IMR-90 (cell line): ENCODE measurements around the gene GPR15LG. TPM values are rescaled to one million over a fixed set of nuclear protein-coding genes. Genes with fewer than 3 reads are reported as not detected.

Experiments used
- ATAC-seq: fragments of 200-7000 bp; cut with Tn5 transposase; 2 replicates; pipeline ENCODE4 v1.9.1; 2020; ENCODE audit warnings: low read depth, mild to moderate bottlenecking, moderate library complexity
- BruUV-seq: library from RNA; stranded (reverse); fragments of 400-500 nt; replicated peaks from 2 replicates; lab custom pipeline; 2021; lab: Mats Ljungman, UMichigan
- CTCF ChIA-PET: fragments of 300-600 bp; formaldehyde crosslinking; extraction: SDS; loops from one replicate; lab custom pipeline; 2021; ENCODE audit warnings: antibody characterized with exemption; lab: Yijun Ruan, JAX
- POLR2A ChIA-PET: fragments of 300-600 bp; sonication (Branson Sonifier 250); formaldehyde crosslinking; loops from one replicate; lab custom pipeline; 2022; ENCODE audit warnings: antibody characterized with exemption; ENCODE audit not compliant: unreplicated experiment; lab: Charles Lee
- DNase-seq: peaks from one replicate; pipeline ENCODE4 v3.0.0; 2013
- H2AFZ ChIP-seq: replicated peaks from 2 replicates; pipeline ENCODE3; 2013; ENCODE audit warnings: low read length, mild to moderate bottlenecking; ENCODE audit not compliant: poor library complexity
- H2AK5ac ChIP-seq: 2 replicates; pipeline ENCODE4 v1.6.1; 2013; ENCODE audit warnings: low read depth, low read length, inconsistent platforms
- H2AK9ac ChIP-seq: replicated peaks from 2 replicates; pipeline ENCODE3; 2013; ENCODE audit warnings: mild to moderate bottlenecking, low read depth, low read length, moderate library complexity; ENCODE audit not compliant: poor library complexity
- H2BK120ac ChIP-seq: 2 replicates; pipeline ENCODE4 v1.6.1; 2013; ENCODE audit warnings: low read depth, low read length, inconsistent platforms
- H2BK15ac ChIP-seq: 3 replicates; pipeline ENCODE4 v1.6.1; 2013; ENCODE audit warnings: low read depth, low read length, inconsistent platforms
- H2BK20ac ChIP-seq: 2 replicates; pipeline ENCODE4 v1.6.1; 2013; ENCODE audit warnings: low read depth, mild to moderate bottlenecking, inconsistent platforms, low read length, moderate library complexity
- H2BK5ac ChIP-seq: 2 replicates; pipeline ENCODE4 v1.6.1; 2013; ENCODE audit warnings: mild to moderate bottlenecking, low read depth, low read length, inconsistent platforms; ENCODE audit not compliant: poor library complexity, severe bottlenecking
- H3K14ac ChIP-seq: replicated peaks from 2 replicates; pipeline ENCODE4 v1.6.1; 2013; ENCODE audit warnings: low read depth, low read length, inconsistent platforms
- H3K18ac ChIP-seq: 2 replicates; pipeline ENCODE4 v1.6.1; 2013; ENCODE audit warnings: low read depth, low read length, control low read depth
- H3K23ac ChIP-seq: 2 replicates; pipeline ENCODE4 v1.6.1; 2013; ENCODE audit warnings: low read depth, low read length, inconsistent platforms
- H3K27ac ChIP-seq: 2 replicates; pipeline ENCODE4 v1.5.1; 2013; ENCODE audit warnings: mild to moderate bottlenecking, control low read depth, low read length; ENCODE audit not compliant: insufficient read depth
- H3K27me3 ChIP-seq: 2 replicates; pipeline ENCODE4 v1.6.1; 2013; ENCODE audit warnings: low read length; ENCODE audit not compliant: control insufficient read depth, insufficient read depth
- H3K36me3 ChIP-seq: 2 replicates; pipeline ENCODE4 v1.6.1; 2013; ENCODE audit warnings: low read length, mixed read lengths; ENCODE audit not compliant: control insufficient read depth, insufficient read depth
- H3K4ac ChIP-seq: 2 replicates; pipeline ENCODE4 v1.6.1; 2013; ENCODE audit warnings: low read depth, low read length, inconsistent platforms
- H3K4me1 ChIP-seq: 2 replicates; pipeline ENCODE4 v1.6.1; 2013; ENCODE audit warnings: low read length, mixed read lengths; ENCODE audit not compliant: control insufficient read depth, insufficient read depth
- H3K4me2 ChIP-seq: 2 replicates; pipeline ENCODE4 v1.6.1; 2013; ENCODE audit warnings: low read depth, mild to moderate bottlenecking, control low read depth, low read length, moderate library complexity
- H3K4me3 ChIP-seq: 2 replicates; pipeline ENCODE4 v1.5.1; 2013; ENCODE audit warnings: low read depth, mild to moderate bottlenecking, control low read depth, low read length, moderate library complexity; ENCODE audit not compliant: insufficient read depth
- H3K56ac ChIP-seq: 2 replicates; pipeline ENCODE4 v1.6.1; 2013; ENCODE audit warnings: low read length, inconsistent platforms; ENCODE audit not compliant: insufficient read depth; ENCODE audit errors: extremely low read depth
- H3K79me1 ChIP-seq, 2 experiments: 2 replicates each; pipeline ENCODE4 v1.6.1; 2013; ENCODE audit warnings: low read length in 2 of 2, inconsistent platforms in 1 of 2, low read depth in 1 of 2
- H3K9ac ChIP-seq: 2 replicates; pipeline ENCODE4 v1.6.1; 2013; ENCODE audit warnings: low read depth, low read length, control low read depth
- H3K9me1 ChIP-seq: 2 replicates; pipeline ENCODE4 v1.6.1; 2013; ENCODE audit warnings: low read length, inconsistent platforms; ENCODE audit not compliant: insufficient read depth
- H3K9me3 ChIP-seq: 2 replicates; pipeline ENCODE4 v1.6.1; 2013; ENCODE audit warnings: low read length; ENCODE audit not compliant: control insufficient read depth, insufficient read depth
- H4K20me1 ChIP-seq: 2 replicates; pipeline ENCODE4 v1.6.1; 2013; ENCODE audit warnings: low read length, inconsistent platforms; ENCODE audit not compliant: insufficient read depth
- H4K5ac ChIP-seq: 2 replicates; pipeline ENCODE4 v1.6.1; 2013; ENCODE audit warnings: mild to moderate bottlenecking, low read depth, low read length, control low read depth
- H4K8ac ChIP-seq, 2 experiments: 2 replicates each; pipeline ENCODE4 v1.6.1; 2013; ENCODE audit warnings: low read depth in 2 of 2, low read length in 2 of 2, control low read depth in 1 of 2, inconsistent platforms in 1 of 2
- H4K91ac ChIP-seq: 2 replicates; pipeline ENCODE4 v1.6.1; 2013; ENCODE audit warnings: low read depth, low read length, inconsistent platforms; ENCODE audit not compliant: insufficient read depth
- BHLHE40 ChIP-seq: fragments of 150-350 bp; IDR thresholded peaks from 2 replicates; pipeline ENCODE4 v1.6.1; 2016; ENCODE audit warnings: mild to moderate bottlenecking, low read depth, low read length
- CEBPB ChIP-seq: IDR thresholded peaks from 2 replicates; pipeline ENCODE4 v1.6.1; 2012; ENCODE audit warnings: low read depth, low read length, improper control_type of control experiment
- CHD1 ChIP-seq: IDR thresholded peaks from 2 replicates; pipeline ENCODE4 v1.6.1; 2012; ENCODE audit warnings: low read depth, low read length, improper control_type of control experiment
- ELK1 ChIP-seq: fragments of 150-350 bp; IDR thresholded peaks from 2 replicates; pipeline ENCODE4 v1.6.1; 2016; ENCODE audit warnings: low read depth, mild to moderate bottlenecking, low read length, moderate library complexity, borderline replicate concordance
- FOS ChIP-seq: fragments of 150-350 bp; IDR thresholded peaks from 2 replicates; pipeline ENCODE4 v1.6.1; 2016; ENCODE audit warnings: low read depth, low read length
- MAFK ChIP-seq: IDR thresholded peaks from 2 replicates; pipeline ENCODE4 v1.6.1; 2012; ENCODE audit warnings: low read depth, low read length, improper control_type of control experiment
- MAZ ChIP-seq: IDR thresholded peaks from 2 replicates; pipeline ENCODE4 v1.6.1; 2012; ENCODE audit warnings: low read depth, mild to moderate bottlenecking, low read length, improper control_type of control experiment, moderate library complexity, borderline replicate concordance
- MXI1 ChIP-seq: IDR thresholded peaks from 2 replicates; pipeline ENCODE4 v1.6.1; 2012; ENCODE audit warnings: low read depth, mild to moderate bottlenecking, low read length, moderate library complexity, borderline replicate concordance
- NFE2L2 ChIP-seq: fragments of 150-350 bp; IDR thresholded peaks from 2 replicates; pipeline ENCODE4 v1.6.1; 2016; ENCODE audit warnings: low read depth, mild to moderate bottlenecking, low read length
- POLR2A ChIP-seq: IDR thresholded peaks from 2 replicates; pipeline ENCODE4 v1.6.1; 2012; ENCODE audit warnings: mild to moderate bottlenecking, low read depth, low read length
- RAD21 ChIP-seq: IDR thresholded peaks from 2 replicates; pipeline ENCODE4 v1.6.1; 2012; ENCODE audit warnings: low read length, improper control_type of control experiment
- RCOR1 ChIP-seq: IDR thresholded peaks from 2 replicates; pipeline ENCODE4 v1.6.1; 2012; ENCODE audit warnings: mild to moderate bottlenecking, low read length, improper control_type of control experiment; ENCODE audit not compliant: insufficient replicate concordance
- RFX5 ChIP-seq: IDR thresholded peaks from 2 replicates; pipeline ENCODE4 v1.8.0; 2012; ENCODE audit warnings: low read depth, mild to moderate bottlenecking, low read length, moderate library complexity
- SMC3 ChIP-seq: fragments of 150-350 bp; IDR thresholded peaks from 2 replicates; pipeline ENCODE4 v1.6.1; 2016; ENCODE audit warnings: low read depth, mild to moderate bottlenecking, antibody characterized with exemption, low read length, moderate library complexity
- USF2 ChIP-seq: fragments of 150-350 bp; IDR thresholded peaks from 2 replicates; pipeline ENCODE4 v1.6.1; 2017; ENCODE audit warnings: mild to moderate bottlenecking, antibody characterized with exemption, low read length, low read depth
- WGBS, 2 experiments: methylation state at CpG; one replicate each; pipeline versions ENCODE4 v1.1.5 to v1.1.7; 2013; ENCODE audit warnings: missing lambda C conversion rate in 2 of 2; ENCODE audit not compliant: insufficient read length in 1 of 2; ENCODE audit errors: extremely low coverage in 2 of 2; 5-methylcytosine and 5-hydroxymethylcytosine counted together
- dilution Hi-C: fragments of 300-500 bp; cut with HindIII; formaldehyde crosslinking; loops from one replicate; pipeline ENCODE4 v1.14.3; 2018; ENCODE audit warnings: low sequenced_read_pairs; ENCODE audit not compliant: unreplicated experiment
- in situ Hi-C: fragments of 300-500 bp; cut with MboI; formaldehyde crosslinking; loops from 3 replicates; pipeline ENCODE4 v1.14.3; 2019; ENCODE audit warnings: low sequenced_read_pairs, inconsistent platforms, mixed read lengths
- intact Hi-C: fragments of 100-400 bp; cut with micrococcal nuclease; formaldehyde crosslinking; loops from 2 replicates; pipeline ENCODE4 v1.10.0; 2022
- polyA plus RNA-seq, 3 experiments: library from polyadenylated mRNA; depleted of rRNA; stranded (reverse); fragments of >200 nt; gene quantifications; 2 replicates each; pipeline ENCODE4 v1.2.3, GENCODE V29; 2012; ENCODE audit warnings: low replicate concordance in 1 of 3
- total RNA-seq: library from RNA; depleted of rRNA; stranded (reverse); fragments of >200 nt; gene quantifications from 2 replicates; pipeline ENCODE4 v1.2.3, GENCODE V29; 2012
- TF ChIP-seq, protein P1 (sequence below): conservative IDR thresholded peaks from 2 replicates; pipeline ENCODE4 v1.5.1; 2012; ENCODE audit warnings: mild to moderate bottlenecking, low read depth, low read length, improper control_type of control experiment

The GPR15LG gene
- total and polyA plus RNA-seq, 2 of the 4 experiments (the other 2 are of a cell fraction) = not detected

- Histone ChIP-seq H2AK9ac (no peak overlapping the region), H3K4me1 (peaks cover 4% of the 10 kb centered on the region), H3K56ac (no peak overlapping the region), H2BK120ac (no peak overlapping the region), H4K20me1 (no peaks in the 10 kb centered on the region), H3K79me1 (peaks cover 5 to 12% of the 10 kb centered on the region in 2 experiments), H3K18ac (no peak overlapping the region), H3K9ac (no peak overlapping the region), H2AK5ac (no peak overlapping the region), H3K9me1 (no peaks in the 10 kb centered on the region), H3K4me3 (no peak overlapping the region), H2BK20ac (no peak overlapping the region), H3K23ac (no peak overlapping the region), H2BK5ac (no peak overlapping the region), H3K4ac (no peak overlapping the region), H3K27ac (no peak overlapping the region), H4K91ac (no peak overlapping the region), H3K4me2 (no peak overlapping the region), H4K5ac (no peak overlapping the region), H3K14ac (no peak overlapping the region), H3K27me3 (no peaks in the 10 kb centered on the region), H3K36me3 (no peaks in the 10 kb centered on the region), H2BK15ac (no peak overlapping the region), H3K9me3 (no peaks in the 10 kb centered on the region), H2AFZ (no peak overlapping the region), H4K8ac (no peak overlapping the region)
- dilution Hi-C loops (no loop called here), intact Hi-C loops (no loop called here), in situ Hi-C loops (no loop called here)
- POLR2A ChIA-PET = no interaction called here
- TF ChIP-seq RCOR1 (no peak), CEBPB (no peak), RFX5 (no peak), USF2 (no peak), SMC3 (no peak), NFE2L2 (no peak), CHD1 (no peak), MAFK (no peak), FOS (no peak), MXI1 (no peak), POLR2A (no peak), RAD21 (no peak), ELK1 (no peak), BHLHE40 (no peak), MAZ (no peak)
- TF ChIP-seq, protein P1, sequence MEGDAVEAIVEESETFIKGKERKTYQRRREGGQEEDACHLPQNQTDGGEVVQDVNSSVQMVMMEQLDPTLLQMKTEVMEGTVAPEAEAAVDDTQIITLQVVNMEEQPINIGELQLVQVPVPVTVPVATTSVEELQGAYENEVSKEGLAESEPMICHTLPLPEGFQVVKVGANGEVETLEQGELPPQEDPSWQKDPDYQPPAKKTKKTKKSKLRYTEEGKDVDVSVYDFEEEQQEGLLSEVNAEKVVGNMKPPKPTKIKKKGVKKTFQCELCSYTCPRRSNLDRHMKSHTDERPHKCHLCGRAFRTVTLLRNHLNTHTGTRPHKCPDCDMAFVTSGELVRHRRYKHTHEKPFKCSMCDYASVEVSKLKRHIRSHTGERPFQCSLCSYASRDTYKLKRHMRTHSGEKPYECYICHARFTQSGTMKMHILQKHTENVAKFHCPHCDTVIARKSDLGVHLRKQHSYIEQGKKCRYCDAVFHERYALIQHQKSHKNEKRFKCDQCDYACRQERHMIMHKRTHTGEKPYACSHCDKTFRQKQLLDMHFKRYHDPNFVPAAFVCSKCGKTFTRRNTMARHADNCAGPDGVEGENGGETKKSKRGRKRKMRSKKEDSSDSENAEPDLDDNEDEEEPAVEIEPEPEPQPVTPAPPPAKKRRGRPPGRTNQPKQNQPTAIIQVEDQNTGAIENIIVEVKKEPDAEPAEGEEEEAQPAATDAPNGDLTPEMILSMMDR = no peak
- DNase-seq = no peak
- BruUV-seq = no TSS peak
- CTCF ChIA-PET = no interaction called here
- ATAC-seq = no peak
- WGBS, 2 experiments = no CpG with 5 or more reads among the region's 2 CpGs
Measured at GRCh38 chr10:84135836-84136235, 37.8 kb upstream of the GPR15LG start.
